ENCODE results near the gene KBTBD12. TPM values are rescaled to one million over a fixed set of nuclear protein-coding genes. Genes with fewer than 3 reads are reported as not detected.

KBTBD12 gene
- total RNA-seq, 2 donors from 2014 or later: 3.2 to 4.1 TPM

- Histone ChIP-seq H3K4me3 (no peak overlapping the region), H3K27me3 (no peaks in the 10 kb centered on the region), H3K4me1 (no peaks in the 10 kb centered on the region), H3K36me3 (no peaks in the 10 kb centered on the region), H3K9ac (ENCODE audit: low read depth in 2 of 2, low read length in 2 of 2) (no peak overlapping the region), H3K27ac (no peak overlapping the region), H3K9me3 (no peaks in the 10 kb centered on the region)
- no peak for DNase-seq
- TF ChIP-seq, protein P1, sequence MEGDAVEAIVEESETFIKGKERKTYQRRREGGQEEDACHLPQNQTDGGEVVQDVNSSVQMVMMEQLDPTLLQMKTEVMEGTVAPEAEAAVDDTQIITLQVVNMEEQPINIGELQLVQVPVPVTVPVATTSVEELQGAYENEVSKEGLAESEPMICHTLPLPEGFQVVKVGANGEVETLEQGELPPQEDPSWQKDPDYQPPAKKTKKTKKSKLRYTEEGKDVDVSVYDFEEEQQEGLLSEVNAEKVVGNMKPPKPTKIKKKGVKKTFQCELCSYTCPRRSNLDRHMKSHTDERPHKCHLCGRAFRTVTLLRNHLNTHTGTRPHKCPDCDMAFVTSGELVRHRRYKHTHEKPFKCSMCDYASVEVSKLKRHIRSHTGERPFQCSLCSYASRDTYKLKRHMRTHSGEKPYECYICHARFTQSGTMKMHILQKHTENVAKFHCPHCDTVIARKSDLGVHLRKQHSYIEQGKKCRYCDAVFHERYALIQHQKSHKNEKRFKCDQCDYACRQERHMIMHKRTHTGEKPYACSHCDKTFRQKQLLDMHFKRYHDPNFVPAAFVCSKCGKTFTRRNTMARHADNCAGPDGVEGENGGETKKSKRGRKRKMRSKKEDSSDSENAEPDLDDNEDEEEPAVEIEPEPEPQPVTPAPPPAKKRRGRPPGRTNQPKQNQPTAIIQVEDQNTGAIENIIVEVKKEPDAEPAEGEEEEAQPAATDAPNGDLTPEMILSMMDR (IDR thresholded peaks at IDR 0.05): no peak
- intact Hi-C loops (cut with DNase I): no loop called here
These were observed 39.6 kb downstream of the KBTBD12 start for GRCh38 chr3:127954640-127955039.

DNA sequence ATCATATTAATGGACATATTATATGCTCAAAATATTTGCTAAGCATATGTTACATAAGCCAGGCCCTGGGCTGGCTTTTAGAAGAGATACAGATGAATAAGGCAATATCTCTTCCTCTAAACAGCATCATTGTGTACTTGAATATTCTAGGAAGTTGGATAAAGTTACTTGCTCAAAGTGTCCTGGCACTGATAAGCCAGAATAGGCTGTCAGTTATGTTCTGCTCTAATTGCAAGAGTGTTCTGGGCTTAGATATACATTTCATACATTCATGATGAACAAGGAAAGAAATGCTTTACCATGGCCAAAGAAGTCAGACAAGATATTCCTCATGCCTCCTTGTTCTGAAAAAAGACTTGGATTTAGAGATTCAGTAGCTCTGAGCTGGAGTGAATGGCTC, 40.7 kb downstream of the KBTBD12 start:
- no peak overlapping the region for H3K9ac ChIP-seq (ENCODE audit: low read depth in 2 of 2, low read length in 2 of 2)
- H3K4me1 ChIP-seq: no peaks in the 10 kb centered on the region
- H3K9me3 ChIP-seq: no peaks in the 10 kb centered on the region
- no peak for DNase-seq
- no peaks in the 10 kb centered on the region for H3K36me3 ChIP-seq
- intact Hi-C loops (cut with DNase I): no loop called here
- H3K27me3 ChIP-seq: no peaks in the 10 kb centered on the region
- TF ChIP-seq, protein P1 (IDR thresholded peaks at IDR 0.05): no peak
- H3K27ac ChIP-seq: no peak overlapping the region
- H3K4me3 ChIP-seq: no peak overlapping the region

DNA sequence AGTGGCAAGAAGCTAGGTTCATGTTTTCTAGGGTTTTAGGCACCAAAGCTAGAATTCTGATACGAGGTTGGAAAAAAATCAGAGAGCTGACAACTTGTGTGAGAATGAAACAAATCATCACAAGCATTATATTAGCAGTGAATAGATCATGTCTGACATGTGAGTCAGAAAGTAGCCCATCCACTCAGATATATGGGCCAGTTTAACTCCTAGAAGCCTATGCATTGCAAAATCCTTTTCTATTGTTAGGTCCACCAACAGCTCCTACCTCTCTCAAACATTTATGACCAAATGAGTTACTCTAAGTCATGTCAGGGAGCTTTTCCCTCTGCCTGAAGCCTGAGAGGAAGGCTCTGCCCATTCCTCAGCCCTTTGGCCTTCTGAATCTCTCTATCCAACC, 44.0 kb downstream of the KBTBD12 start:
- Histone ChIP-seq H3K4me3 (no peak overlapping the region), H3K4me1 (no peaks in the 10 kb centered on the region), H3K27ac (no peak overlapping the region), H3K9ac (ENCODE audit: low read depth in 2 of 2, low read length in 2 of 2) (no peak overlapping the region), H3K36me3 (no peaks in the 10 kb centered on the region), H3K9me3 (no peaks in the 10 kb centered on the region), H3K27me3 (no peaks in the 10 kb centered on the region)
- DNase-seq: no peak
- intact Hi-C loops (cut with DNase I): no loop called here
- TF ChIP-seq, protein P1 (IDR thresholded peaks at IDR 0.05): no peak

DNA sequence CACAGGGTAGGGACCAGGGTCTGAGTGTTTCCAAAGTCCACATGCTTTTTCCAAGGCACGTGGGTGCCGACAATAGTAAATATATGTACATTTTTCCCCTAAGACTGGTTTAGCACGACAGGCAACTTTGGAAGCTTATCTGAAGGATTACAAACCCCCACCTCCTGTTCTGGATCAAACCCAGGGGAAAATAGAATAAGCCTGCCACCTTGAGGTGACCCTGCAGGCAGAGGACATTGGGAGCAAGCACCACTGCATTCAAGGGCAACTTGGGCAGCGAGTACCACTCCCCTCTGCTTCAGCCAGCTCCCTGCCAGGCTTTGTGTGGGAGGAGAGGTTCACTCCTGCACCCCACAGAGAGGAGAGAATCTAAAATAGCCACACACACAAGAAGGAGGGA, 44.8 kb downstream of the KBTBD12 start:
- peak; percentile 35 for DNase-seq
- no peak overlapping the region for H3K4me3 ChIP-seq

DNA sequence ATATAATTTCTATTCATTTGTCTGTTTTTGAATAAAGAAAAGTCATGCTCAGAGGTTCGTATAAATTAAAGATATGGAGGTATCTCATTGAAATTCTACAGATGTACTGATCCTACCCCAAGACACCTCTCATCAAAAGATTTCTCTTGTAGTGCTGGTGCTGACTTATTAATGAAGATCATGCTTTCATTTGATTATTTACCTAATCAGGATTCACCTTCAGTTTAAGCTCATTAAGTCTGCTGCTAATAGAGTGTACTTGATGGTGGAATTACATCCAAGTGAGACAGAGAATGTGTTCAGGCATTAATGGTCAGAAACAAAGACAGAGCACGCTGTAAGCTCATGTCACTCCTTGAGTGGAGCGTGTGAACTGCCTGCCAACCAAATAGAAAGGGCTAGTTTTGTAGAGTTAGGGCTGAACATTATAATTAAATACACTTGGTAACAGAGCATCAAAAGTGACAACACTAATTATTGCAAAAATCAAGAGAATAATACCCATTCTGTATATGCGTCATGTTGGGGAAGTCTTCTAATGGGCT, 45.5 kb downstream of the KBTBD12 start:
- Histone ChIP-seq H3K4me1 (no peaks in the 10 kb centered on the region), H3K27ac (no peak overlapping the region), H3K4me3 (no peak overlapping the region), H3K36me3 (no peaks in the 10 kb centered on the region), H3K9me3 (no peaks in the 10 kb centered on the region), H3K27me3 (no peaks in the 10 kb centered on the region), H3K9ac (ENCODE audit: low read depth in 2 of 2, low read length in 2 of 2) (no peak overlapping the region)
- intact Hi-C loops (cut with DNase I): no loop called here
- TF ChIP-seq, protein P1 (IDR thresholded peaks at IDR 0.05): no peak
- DNase-seq: no peak

More for the DNA sequence above, 44.8 kb downstream of the KBTBD12 start:
- Histone ChIP-seq H3K27ac (no peak overlapping the region), H3K9ac (ENCODE audit: low read depth in 2 of 2, low read length in 2 of 2) (no peak overlapping the region), H3K4me1 (no peaks in the 10 kb centered on the region), H3K9me3 (no peaks in the 10 kb centered on the region), H3K27me3 (no peaks in the 10 kb centered on the region), H3K36me3 (no peaks in the 10 kb centered on the region)
- intact Hi-C loops (cut with DNase I): no loop called here
- TF ChIP-seq, protein P1 (IDR thresholded peaks at IDR 0.05): peak; percentile 25

Data from colonic mucosa (tissue), 4 donors.